PC-3 (cell line): Measurements from ENCODE around the gene MN1. TPM values are rescaled to one million over a fixed set of nuclear protein-coding genes. Genes with fewer than 3 reads are reported as not detected.

Experiments used
- ATAC-seq: fragments of 200-7000 bp; cut with Tn5 transposase; 2 replicates; pipeline ENCODE4 v1.9.1; 2020; ENCODE audit warnings: mild to moderate bottlenecking, moderate library complexity
- BruUV-seq: library from RNA; stranded (reverse); fragments of 400-500 nt; replicated peaks from 2 replicates; lab custom pipeline; 2021; lab: Mats Ljungman, UMichigan
- CTCF ChIA-PET: fragments of 300-600 bp; sonication (Branson Sonifier 250); formaldehyde crosslinking; loops from one replicate; lab custom pipeline; 2022; ENCODE audit warnings: antibody characterized with exemption; lab: Charles Lee
- POLR2A ChIA-PET: fragments of 300-600 bp; sonication (Branson Sonifier 250); formaldehyde crosslinking; loops from one replicate; lab custom pipeline; 2022; ENCODE audit warnings: antibody characterized with exemption; ENCODE audit not compliant: unreplicated experiment; lab: Charles Lee
- DNase-seq: peaks from one replicate; pipeline ENCODE4 v3.0.0-alpha.2; 2015
- H2AFZ ChIP-seq: fragments of 300-600 bp; sonication (generic); 2 replicates; pipeline ENCODE4 v1.6.0; 2016; ENCODE audit warnings: antibody characterized with exemption, low read length
- H3F3A ChIP-seq: fragments of 300-600 bp; sonication (generic); one replicate; pipeline ENCODE4 v1.6.0; 2017; ENCODE audit warnings: antibody characterized with exemption, low read length, control low read depth, mild to moderate bottlenecking; ENCODE audit not compliant: unreplicated experiment
- H3K27ac ChIP-seq: fragments of 300-600 bp; sonication (generic); 2 replicates; pipeline ENCODE4 v1.5.1; 2016; ENCODE audit warnings: mild to moderate bottlenecking, low read length
- H3K27me3 ChIP-seq: fragments of 300-600 bp; sonication (generic); 2 replicates; pipeline ENCODE4 v1.6.1; 2016; ENCODE audit warnings: low read length, mixed read lengths
- H3K36me3 ChIP-seq: fragments of 300-600 bp; sonication (generic); 2 replicates; pipeline ENCODE4 v1.6.1; 2016; ENCODE audit warnings: low read depth, mixed run types, low read length, mixed read lengths
- H3K4me1 ChIP-seq: fragments of 300-600 bp; sonication (generic); 2 replicates; pipeline ENCODE4 v1.5.1; 2016; ENCODE audit warnings: low read length; ENCODE audit not compliant: insufficient read depth
- H3K4me2 ChIP-seq: fragments of 300-600 bp; sonication (generic); 2 replicates; pipeline ENCODE4 v1.6.0; 2016; ENCODE audit warnings: low read length
- H3K4me3 ChIP-seq: fragments of 300-600 bp; sonication (generic); 2 replicates; pipeline ENCODE4 v1.5.1; 2016; ENCODE audit warnings: mild to moderate bottlenecking, low read length, mixed read lengths
- H3K79me2 ChIP-seq: fragments of 300-600 bp; sonication (generic); 2 replicates; pipeline ENCODE4 v1.6.1; 2017; ENCODE audit warnings: low read length, mixed read lengths
- H3K9ac ChIP-seq: fragments of 300-600 bp; sonication (generic); 2 replicates; pipeline ENCODE4 v1.6.0; 2016; ENCODE audit warnings: mild to moderate bottlenecking, low read length
- H3K9me2 ChIP-seq: fragments of 300-600 bp; sonication (generic); replicated peaks from 2 replicates; pipeline ENCODE4 v1.6.1; 2016; ENCODE audit warnings: mixed run types, low read length, mixed read lengths
- H3K9me3 ChIP-seq: fragments of 300-600 bp; sonication (generic); 2 replicates; pipeline ENCODE4 v1.6.1; 2016; ENCODE audit warnings: low read length, mixed read lengths
- H4K20me1 ChIP-seq: fragments of 300-600 bp; sonication (generic); 2 replicates; pipeline ENCODE4 v1.6.1; 2016; ENCODE audit warnings: low read length, mixed read lengths
- CTCF ChIP-seq: fragments of 300-600 bp; sonication (generic); conservative IDR thresholded peaks from 2 replicates; pipeline ENCODE4 v1.5.1; 2017; ENCODE audit warnings: antibody characterized with exemption, low read depth, mild to moderate bottlenecking, low read length
- EZH2 ChIP-seq: fragments of 300-600 bp; sonication (generic); IDR thresholded peaks from one replicate; pipeline ENCODE4 v1.6.1; 2017; ENCODE audit warnings: antibody characterized with exemption, mild to moderate bottlenecking, low read length; ENCODE audit not compliant: unreplicated experiment
- EZH2phosphoT487 ChIP-seq: fragments of 300-600 bp; sonication (generic); IDR thresholded peaks from 2 replicates; pipeline ENCODE4 v1.6.1; 2018; ENCODE audit warnings: mild to moderate bottlenecking, antibody characterized with exemption, low read length, borderline replicate concordance
- intact Hi-C: fragments of 100-400 bp; cut with micrococcal nuclease; formaldehyde crosslinking; loops from 2 replicates; pipeline ENCODE4 v1.9.0; 2023
- total RNA-seq: library from RNA; depleted of rRNA; stranded (reverse); fragments of >200 nt; gene quantifications from 2 replicates; pipeline ENCODE4 v1.2.3, GENCODE V29; 2014

The MN1 gene
- total RNA-seq, 1 experiment from 2014 or later, result 2.7 TPM

- H3K79me2 ChIP-seq, result no peaks in the 10 kb centered on the region
- no peak overlapping the region for H3K9ac ChIP-seq
- TF ChIP-seq CTCF (no peak), EZH2 (no peak), EZH2phosphoT487 (no peak)
- BruUV-seq, result no TSS peak
- H3K27me3 ChIP-seq, result no peaks in the 10 kb centered on the region
- ATAC-seq (no peak), DNase-seq (no peak)
- no peak overlapping the region for H2AFZ ChIP-seq
- no peaks in the 10 kb centered on the region for H4K20me1 ChIP-seq
- no peaks in the 10 kb centered on the region for H3K4me1 ChIP-seq
- no peaks in the 10 kb centered on the region for H3F3A ChIP-seq
- no peaks in the 10 kb centered on the region for H3K9me2 ChIP-seq
- ChIA-PET CTCF (no interaction called here), POLR2A (no interaction called here)
- intact Hi-C loops, result no loop called here
- no peak overlapping the region for H3K27ac ChIP-seq
- no peaks in the 10 kb centered on the region for H3K36me3 ChIP-seq
- no peaks in the 10 kb centered on the region for H3K9me3 ChIP-seq
- H3K4me2 ChIP-seq, result no peak overlapping the region
- no peak overlapping the region for H3K4me3 ChIP-seq
Observed at GRCh38 chr22:27785831-27786230, 15.7 kb downstream of the MN1 start.

- Histone ChIP-seq H3F3A (no peaks in the 10 kb centered on the region), H3K4me3 (no peak overlapping the region), H2AFZ (no peak overlapping the region), H3K9me2 (no peaks in the 10 kb centered on the region), H3K9ac (no peak overlapping the region), H3K27ac (no peak overlapping the region), H3K27me3 (no peaks in the 10 kb centered on the region), H4K20me1 (no peaks in the 10 kb centered on the region), H3K79me2 (no peaks in the 10 kb centered on the region), H3K4me2 (no peak overlapping the region), H3K36me3 (no peaks in the 10 kb centered on the region), H3K9me3 (no peaks in the 10 kb centered on the region), H3K4me1 (no peaks in the 10 kb centered on the region)
- DNase-seq (no peak), ATAC-seq (no peak)
- TF ChIP-seq CTCF, result no peak
- TF ChIP-seq EZH2, result no peak
- no peak for TF ChIP-seq EZH2phosphoT487
- intact Hi-C loops, result no loop called here
- BruUV-seq, result no TSS peak
- ChIA-PET POLR2A (no interaction called here), CTCF (no interaction called here)
Observed at GRCh38 chr22:27784120-27784475, 17.5 kb downstream of the MN1 start.

GRCh38 chr22:27783436-27784119 lies 18.0 kb downstream of the MN1 start:
- Histone ChIP-seq H3F3A (no peaks in the 10 kb centered on the region), H3K27me3 (no peaks in the 10 kb centered on the region), H4K20me1 (no peaks in the 10 kb centered on the region), H3K27ac (no peak overlapping the region), H3K9me3 (no peaks in the 10 kb centered on the region), H3K9me2 (no peaks in the 10 kb centered on the region), H3K36me3 (no peaks in the 10 kb centered on the region), H3K9ac (no peak overlapping the region), H3K4me3 (no peak overlapping the region), H3K79me2 (no peaks in the 10 kb centered on the region), H3K4me1 (no peaks in the 10 kb centered on the region), H2AFZ (no peak overlapping the region), H3K4me2 (no peak overlapping the region)
- ATAC-seq, result no peak
- DNase-seq, result no peak
- intact Hi-C loops, result no loop called here
- POLR2A ChIA-PET, result no interaction called here
- BruUV-seq, result no TSS peak
- TF ChIP-seq EZH2phosphoT487 (no peak), EZH2 (no peak), CTCF (no peak)
- CTCF ChIA-PET, result no interaction called here
